Activated CD8-positive, alpha-beta T cell treated with anti-CD3 and anti-CD28 coated beads, Interleukin-2, amount 10 ng/mL, durations not matched to agents 7 days and 5 days (primary cell): ENCODE data around the gene MEN1. TPM values are rescaled to one million over a fixed set of nuclear protein-coding genes. Genes with fewer than 3 reads are reported as not detected.

ENCODE experiments used
- ATAC-seq: fragments of 150-1000 bp; cut with Tn5 transposase; one replicate; pipeline ENCODE4 v1.10.0; 2021; ENCODE audit warnings: moderate library complexity
- CTCF ChIA-PET: fragments of 350-600 bp; sonication (Branson Sonifier 250); formaldehyde crosslinking; loops from one replicate; lab custom pipeline; 2021; ENCODE audit warnings: antibody characterized with exemption; lab: Charles Lee
- POLR2A ChIA-PET: fragments of 350-600 bp; sonication (Branson Sonifier 250); formaldehyde crosslinking; loops from one replicate; lab custom pipeline; 2021; ENCODE audit warnings: antibody characterized with exemption; lab: Charles Lee
- DNase-seq: peaks from one replicate; pipeline ENCODE4 v3.0.0-alpha.2; 2020
- H3K27ac Mint-ChIP-seq: one replicate; pipeline ENCODE4 v1.8.0; 2021; ENCODE audit warnings: mild to moderate bottlenecking, mixed read lengths
- H3K27me3 Mint-ChIP-seq: one replicate; pipeline ENCODE4 v1.8.0; 2021; ENCODE audit warnings: low read depth, mixed read lengths
- H3K36me3 Mint-ChIP-seq: one replicate; pipeline ENCODE4 v1.8.0; 2021; ENCODE audit warnings: low read depth, mixed read lengths
- H3K4me1 Mint-ChIP-seq: one replicate; pipeline ENCODE4 v1.8.0; 2021; ENCODE audit warnings: low read depth, mixed read lengths
- H3K4me3 Mint-ChIP-seq: one replicate; pipeline ENCODE4 v1.8.0; 2021; ENCODE audit warnings: mild to moderate bottlenecking, mixed read lengths
- H3K9me3 Mint-ChIP-seq: one replicate; pipeline ENCODE4 v1.8.0; 2022; ENCODE audit warnings: mixed read lengths; ENCODE audit not compliant: insufficient read depth
- total RNA-seq, 2 experiments: library from RNA; stranded (reverse); gene quantifications; one replicate each; pipeline ENCODE4 v1.2.3, GENCODE V29; 2021

Gene MEN1
- total RNA-seq, 2 experiments from 2014 or later, result 32.9 to 34.0 TPM

- H3K27me3 Mint-ChIP-seq, result no peaks in the 10 kb centered on the region
- no peak for DNase-seq
- POLR2A ChIA-PET, result interaction anchor here (0.6 to 2.0 kb wide), 7 partner anchors 9 to 88 kb away, joined by 3 to 16 read pairs (median 6); partner anchors contain the start of gene RASGRP2
- H3K27ac Mint-ChIP-seq, result peak overlapping the region; percentile 66
- CTCF ChIA-PET, result interaction anchor here (1.0 to 12.2 kb wide), 7 partner anchors 9 to 84 kb away, joined by 3 to 149 read pairs (median 4); partner anchors contain the start of gene RASGRP2
- no peak for ATAC-seq
- H3K36me3 Mint-ChIP-seq, result peaks cover 98% of the 10 kb centered on the region
- H3K9me3 Mint-ChIP-seq, result no peaks in the 10 kb centered on the region
- peak overlapping the region; percentile 44 for H3K4me3 Mint-ChIP-seq
- H3K4me1 Mint-ChIP-seq, result peaks cover 93% of the 10 kb centered on the region
Measured at GRCh38 chr11:64772303-64773018, 37.9 kb downstream of the MEN1 start.

- peaks cover 98% of the 10 kb centered on the region for H3K36me3 Mint-ChIP-seq
- ChIA-PET POLR2A (interaction anchor here (1.3 to 2.0 kb wide), 2 partner anchors 28 to 88 kb away, joined by 3 to 16 read pairs; partner anchors contain the start of gene RASGRP2), CTCF (interaction anchor here (1.1 to 12.2 kb wide), 6 partner anchors 8 to 83 kb away, joined by 3 to 149 read pairs (median 4); partner anchors contain the start of gene RASGRP2)
- H3K9me3 Mint-ChIP-seq, result no peaks in the 10 kb centered on the region
- H3K27me3 Mint-ChIP-seq, result no peaks in the 10 kb centered on the region
- H3K4me3 Mint-ChIP-seq, result peak overlapping the region; percentile 44
- no peak for DNase-seq
- peaks cover 94% of the 10 kb centered on the region for H3K4me1 Mint-ChIP-seq
- no peak for ATAC-seq
- peak overlapping the region; percentile 66 for H3K27ac Mint-ChIP-seq
Measured at GRCh38 chr11:64771861-64772260, 38.5 kb downstream of the MEN1 start.

- CTCF ChIA-PET, result interaction anchor here (0.7 to 12.2 kb wide), 3 partner anchors 9 to 81 kb away, joined by 4 to 149 read pairs (median 6); partner anchors contain the start of gene RASGRP2
- Mint-ChIP-seq H3K4me3 (no peak overlapping the region), H3K27me3 (no peaks in the 10 kb centered on the region), H3K4me1 (peaks cover 88% of the 10 kb centered on the region), H3K9me3 (no peaks in the 10 kb centered on the region), H3K36me3 (peaks cover 93% of the 10 kb centered on the region), H3K27ac (no peak overlapping the region)
- POLR2A ChIA-PET, result interaction anchor here (0.6 to 1.0 kb wide), 3 partner anchors 8 to 81 kb away, joined by 3 to 4 read pairs (median 4); partner anchors contain the start of gene SF1
- ATAC-seq, result no peak
- DNase-seq, result no peak
Measured at GRCh38 chr11:64770120-64770519, 40.2 kb downstream of the MEN1 start.

GRCh38 chr11:64769283-64769682, 41.1 kb downstream of the MEN1 start:
- H3K9me3 Mint-ChIP-seq, result no peaks in the 10 kb centered on the region
- no peak overlapping the region for H3K4me3 Mint-ChIP-seq
- peaks cover 88% of the 10 kb centered on the region for H3K4me1 Mint-ChIP-seq
- no peak for ATAC-seq
- ChIA-PET CTCF (interaction anchor here (2.6 to 12.2 kb wide), 2 partner anchors 7 to 24 kb away, joined by 20 to 149 read pairs; partner anchors contain the start of gene RASGRP2), POLR2A (interaction anchor here (1.0 kb wide), 1 partner anchor 9 kb away, joined by 4 read pairs; the partner anchor contains the start of gene SF1)
- no peak for DNase-seq
- H3K36me3 Mint-ChIP-seq, result peaks cover 93% of the 10 kb centered on the region
- no peaks in the 10 kb centered on the region for H3K27me3 Mint-ChIP-seq
- H3K27ac Mint-ChIP-seq, result peak overlapping the region; percentile 3

- no peak overlapping the region for H3K4me3 Mint-ChIP-seq
- H3K27ac Mint-ChIP-seq, result peak overlapping the region; percentile 83
- DNase-seq, result no peak
- ATAC-seq, result no peak
- no peaks in the 10 kb centered on the region for H3K27me3 Mint-ChIP-seq
- ChIA-PET CTCF (interaction anchor here (1.2 to 12.2 kb wide), 5 partner anchors 8 to 23 kb away, joined by 3 to 149 read pairs (median 9); partner anchors contain the start of gene RASGRP2), POLR2A (interaction anchor here (0.8 to 1.6 kb wide), 3 partner anchors 9 to 26 kb away, joined by 3 to 9 read pairs (median 5); partner anchors contain the start of gene RASGRP2)
- peaks cover 93% of the 10 kb centered on the region for H3K36me3 Mint-ChIP-seq
- no peaks in the 10 kb centered on the region for H3K9me3 Mint-ChIP-seq
- H3K4me1 Mint-ChIP-seq, result peaks cover 90% of the 10 kb centered on the region
Measured at GRCh38 chr11:64768300-64768694, 42.1 kb downstream of the MEN1 start.

- POLR2A ChIA-PET, result interaction anchor here (0.6 to 1.6 kb wide), 4 partner anchors 10 to 26 kb away, joined by 3 to 9 read pairs (median 4); partner anchors contain the start of gene RASGRP2
- Mint-ChIP-seq H3K4me1 (peaks cover 90% of the 10 kb centered on the region), H3K27ac (peak overlapping the region; percentile 83), H3K36me3 (peaks cover 93% of the 10 kb centered on the region), H3K27me3 (no peaks in the 10 kb centered on the region), H3K9me3 (no peaks in the 10 kb centered on the region), H3K4me3 (peak overlapping the region; percentile 35)
- DNase-seq (peak; percentile 93), ATAC-seq (peak; percentile 35)
- CTCF ChIA-PET, result interaction anchor here (0.6 to 12.2 kb wide), 6 partner anchors 9 to 101 kb away, joined by 3 to 149 read pairs (median 8); partner anchors contain the start of gene RASGRP2
Measured at GRCh38 chr11:64767344-64768299, 42.7 kb downstream of the MEN1 start.

- peak overlapping the region; percentile 83 for H3K27ac Mint-ChIP-seq
- CTCF ChIA-PET, result interaction anchor here (2.6 to 12.2 kb wide), 2 partner anchors 10 to 22 kb away, joined by 20 to 149 read pairs; partner anchors contain the start of gene RASGRP2
- H3K4me3 Mint-ChIP-seq, result no peak overlapping the region
- DNase-seq (no peak), ATAC-seq (no peak)
- H3K36me3 Mint-ChIP-seq, result peaks cover 93% of the 10 kb centered on the region
- H3K4me1 Mint-ChIP-seq, result peaks cover 90% of the 10 kb centered on the region
- no peaks in the 10 kb centered on the region for H3K9me3 Mint-ChIP-seq
- POLR2A ChIA-PET, result interaction anchor here (1.6 to 5.2 kb wide), 2 partner anchors 22 to 23 kb away, joined by 9 to 102 read pairs; partner anchors contain the start of gene RASGRP2
- no peaks in the 10 kb centered on the region for H3K27me3 Mint-ChIP-seq
Measured at GRCh38 chr11:64766881-64767280, 43.5 kb downstream of the MEN1 start.

GRCh38 chr11:64765851-64766665, 44.3 kb downstream of the MEN1 start:
- ATAC-seq, result no peak
- peaks cover 90% of the 10 kb centered on the region for H3K4me1 Mint-ChIP-seq
- ChIA-PET CTCF (interaction anchor here (7.4 to 12.2 kb wide), 2 partner anchors 19 to 21 kb away, joined by 149 read pairs; partner anchors contain the start of gene RASGRP2), POLR2A (interaction anchor here (5.2 kb wide), 1 partner anchor 21 kb away, joined by 102 read pairs; the partner anchor contains the start of gene RASGRP2)
- H3K36me3 Mint-ChIP-seq, result peaks cover 88% of the 10 kb centered on the region
- no peak for DNase-seq
- H3K27ac Mint-ChIP-seq, result peak overlapping the region; percentile 86
- H3K9me3 Mint-ChIP-seq, result no peaks in the 10 kb centered on the region
- no peaks in the 10 kb centered on the region for H3K27me3 Mint-ChIP-seq
- no peak overlapping the region for H3K4me3 Mint-ChIP-seq

GRCh38 chr11:64765291-64765850, 45.0 kb downstream of the MEN1 start:
- POLR2A ChIA-PET, result interaction anchor here (5.2 kb wide), 1 partner anchor 20 kb away, joined by 102 read pairs; the partner anchor contains the start of gene RASGRP2

More at GRCh38 chr11:64765291-64765850, 45.0 kb downstream of the MEN1 start:
- Mint-ChIP-seq H3K4me1 (peaks cover 90% of the 10 kb centered on the region), H3K27me3 (no peaks in the 10 kb centered on the region), H3K9me3 (no peaks in the 10 kb centered on the region), H3K27ac (peak overlapping the region; percentile 86), H3K36me3 (peaks cover 86% of the 10 kb centered on the region), H3K4me3 (peak overlapping the region; percentile 69)
- no peak for ATAC-seq
- DNase-seq, result no peak
- CTCF ChIA-PET, result interaction anchor here (2.0 to 7.4 kb wide), 3 partner anchors 9 to 76 kb away, joined by 6 to 149 read pairs (median 46); partner anchors contain the start of gene RASGRP2
